NOMO-1 treated with DMSO at 0.1 percent for 48 hours (cell line): ENCODE results near the gene MACO1.

Experiments used
- DNase-seq: peaks from one replicate; lab custom pipeline; 2025; ENCODE audit not compliant: unreplicated experiment; lab: John Stamatoyannopoulos, UW

MACO1 gene

DNA sequence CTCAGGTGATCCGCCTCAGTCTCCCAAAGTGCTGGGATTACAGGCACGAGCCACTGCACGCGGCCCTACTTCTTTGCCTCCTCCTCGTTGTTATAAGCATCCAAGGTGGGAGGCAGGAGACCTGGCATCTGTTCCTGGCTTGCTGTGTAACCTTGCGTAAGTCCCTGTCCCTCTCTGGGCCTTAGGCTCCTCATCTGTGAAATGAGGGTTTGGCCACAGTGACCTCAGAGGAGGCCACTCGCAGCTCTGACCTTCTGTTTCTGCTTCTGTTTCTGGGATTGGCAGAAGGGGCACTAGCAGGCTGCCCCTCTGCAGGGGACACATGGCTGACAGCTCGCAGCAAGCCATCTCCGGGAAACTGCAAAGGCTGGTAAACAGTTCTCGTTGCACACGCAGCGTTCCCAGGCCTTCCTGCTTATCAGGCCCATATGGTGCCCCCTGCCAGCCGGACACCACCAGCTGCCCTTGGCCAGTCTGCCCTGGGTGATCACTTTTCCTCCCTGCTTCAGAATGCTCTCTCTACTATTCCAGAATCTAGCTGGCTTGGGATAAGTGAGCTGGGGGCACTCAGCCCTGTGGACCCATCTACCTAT is 110.1 kb downstream of the MACO1 start:
- no peak for DNase-seq

DNA sequence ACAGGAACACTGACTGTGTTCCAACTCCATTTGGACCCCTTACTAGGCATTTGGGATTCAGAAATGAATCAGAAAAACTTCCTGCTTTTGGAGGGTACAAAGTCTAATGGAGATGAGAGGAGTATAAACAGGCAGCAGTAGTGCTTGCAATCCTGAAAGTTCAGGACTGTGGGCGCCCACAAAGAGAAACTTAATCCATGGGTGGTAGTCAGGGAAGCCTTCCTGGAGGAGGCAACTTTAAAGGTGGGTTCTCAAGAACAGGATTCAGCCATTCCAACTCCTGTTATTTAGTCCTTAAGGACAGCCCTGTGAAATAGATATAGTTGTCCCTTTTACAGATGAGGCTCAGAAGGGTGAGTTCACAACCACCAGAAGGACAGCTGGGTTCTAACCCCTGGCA is 110.7 kb downstream of the MACO1 start:
- DNase-seq, result no peak

- DNase-seq, result no peak
Measured at GRCh38 chr1:25541889-25542658, 111.4 kb downstream of the MACO1 start.

- no peak for DNase-seq
Measured at GRCh38 chr1:25543005-25543424, 112.3 kb downstream of the MACO1 start.

- DNase-seq, result peak; percentile 53
Measured at GRCh38 chr1:25543425-25544242, 112.9 kb downstream of the MACO1 start, which contains the start of gene LDLRAP1. Gene LDLRAP1, plus strand, starts transcription at chr1:25543606. Its CDS starts 93 bp downstream, at chr1:25543699.

GRCh38 chr1:25544243-25544764 is 113.6 kb downstream of the MACO1 start:
- DNase-seq, result no peak

DNA sequence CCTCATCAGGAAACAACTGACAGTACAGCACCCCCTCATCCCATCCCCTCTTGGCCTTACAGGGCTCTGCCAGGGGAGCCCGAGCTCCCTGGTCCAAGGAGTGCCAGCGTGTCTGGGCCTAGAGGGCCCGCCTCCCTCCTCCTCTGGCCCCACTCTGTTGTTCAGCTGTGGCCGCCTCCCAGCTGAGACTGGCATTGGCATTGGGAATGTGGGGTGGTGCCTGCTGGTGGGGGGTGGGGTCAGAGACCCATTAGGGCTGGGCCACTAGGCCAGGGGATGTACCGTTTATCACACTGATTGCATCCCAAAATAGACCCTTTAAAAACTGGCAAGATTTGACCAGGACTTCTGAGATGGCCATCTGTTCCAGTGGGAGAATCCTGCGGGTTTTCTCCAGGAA is 114.1 kb downstream of the MACO1 start:
- DNase-seq, result no peak

GRCh38 chr1:25545767-25546166 is 115.1 kb downstream of the MACO1 start:
- no peak for DNase-seq

GRCh38 chr1:25546193-25546592 is 115.5 kb downstream of the MACO1 start:
- DNase-seq, result no peak

- no peak for DNase-seq
Measured at GRCh38 chr1:25548601-25549000, 117.9 kb downstream of the MACO1 start.

- peak; percentile 99 for DNase-seq
Measured at GRCh38 chr1:25549273-25550154, 118.8 kb downstream of the MACO1 start.
